ENCODE results near the gene CCNL2.

CCNL2 gene

GRCh38 chr1:1358433-1359271 lies 40.5 kb downstream of the CCNL2 start, which contains the start of gene MXRA8:
Gene MXRA8 (minus strand): TSS chr1:1358555. CDS start chr1:1358504, 51 bp downstream.
- peaks cover 4% of the 10 kb centered on the region; the same call in 1 of the 2 replicates for H3K4me1 ChIP-seq (ENCODE audit: control insufficient read depth, insufficient read depth, low read length)
- no peaks in the 10 kb centered on the region for H3K9me3 ChIP-seq (ENCODE audit: control insufficient read depth, insufficient read depth, low read depth, low read length)
- no peak within 1 kb of the TSS for H3K27ac ChIP-seq (ENCODE audit: extremely low read depth, low read depth, low read length)
- POLR2A ChIA-PET, result no interaction called here
- CTCF ChIA-PET, result no interaction called here
- no peaks in the 10 kb centered on the region for H3K36me3 ChIP-seq (ENCODE audit: control insufficient read depth in 2 of 2, insufficient read depth in 1 of 2, low read length in 2 of 2)
- TF ChIP-seq ZNF768 (tag by site-specific recombination; IDR thresholded peaks at IDR 0.05), result no peak
- TF ChIP-seq KLF1 (tag by site-specific recombination; IDR thresholded peaks at IDR 0.05), result peak; percentile 6; the same call in 1 of the 2 replicates
- TF ChIP-seq ZNF324 (tag by site-specific recombination; IDR thresholded peaks at IDR 0.05), result no peak
- peak; percentile 48; the same call in 1 of the 2 replicates for TF ChIP-seq ZBTB6 (tag by site-specific recombination; IDR thresholded peaks at IDR 0.05)
- peak; percentile 59 for TF ChIP-seq GLIS2 (tag by site-specific recombination; IDR thresholded peaks at IDR 0.05)
- TF ChIP-seq KLF17 (tag by site-specific recombination; IDR thresholded peaks at IDR 0.05), result peak; percentile 34; the same call in 1 of the 2 replicates
- no peak for TF ChIP-seq EGR2 (tag by site-specific recombination; IDR thresholded peaks at IDR 0.05; ENCODE audit: low read depth)
- no peak for TF ChIP-seq ZNF473 (tag by site-specific recombination; IDR thresholded peaks at IDR 0.05)
- 0 out of 2 replicates have a peak, but pooled peaks have one; percentile 23 for TF ChIP-seq SP7 (tag by site-specific recombination; IDR thresholded peaks at IDR 0.05)
- no peak for TF ChIP-seq ZNF521 (tag by site-specific recombination; IDR thresholded peaks at IDR 0.05)
- no peak for TF ChIP-seq ZNF701 (tag by site-specific recombination; IDR thresholded peaks at IDR 0.05)
- 0 out of 2 replicates have a peak, but pooled peaks have one; percentile 57 for TF ChIP-seq PATZ1 (tag by site-specific recombination; IDR thresholded peaks at IDR 0.05)
- 0 out of 2 replicates have a peak, but pooled peaks have one; percentile 19 for TF ChIP-seq ZFHX2 (tag by site-specific recombination; conservative IDR thresholded peaks at IDR 0.05)
- TF ChIP-seq GFI1B (tag by site-specific recombination; IDR thresholded peaks at IDR 0.05), result no peak
- peak; percentile 53; the same call in 1 of the 2 replicates for TF ChIP-seq GLIS1 (tag by site-specific recombination; IDR thresholded peaks at IDR 0.05)
- peak; percentile 39; the same call in 1 of the 2 replicates for TF ChIP-seq ZNF629 (tag by site-specific recombination; IDR thresholded peaks at IDR 0.05)
- no peak for TF ChIP-seq RBAK (tag by site-specific recombination; IDR thresholded peaks at IDR 0.05)
- TF ChIP-seq SP2 (tag by site-specific recombination; IDR thresholded peaks at IDR 0.05), result peak; percentile 33; the same call in 1 of the 2 replicates
- no peak for TF ChIP-seq ZNF518A (tag by site-specific recombination; conservative IDR thresholded peaks at IDR 0.05; ENCODE audit: low read depth)
- no peak for TF ChIP-seq ZNF561 (tag by site-specific recombination; IDR thresholded peaks at IDR 0.05; ENCODE audit: borderline replicate concordance)
- no peak within 1 kb of the TSS for H3K4me3 ChIP-seq (ENCODE audit: low read depth, low read length)
